Transverse colon (tissue), 4 donors: ENCODE data around the gene SGK2. TPM values are rescaled to one million over a fixed set of nuclear protein-coding genes. Genes with fewer than 3 reads are reported as not detected.

Source experiments
- DNase-seq: peaks from one replicate; pipeline ENCODE4 v3.0.0-alpha.2; 2019
- H3K27ac ChIP-seq, 4 donors: fragments of 200-600 bp; sonication (generic); 2 replicates each; pipeline ENCODE4 v1.5.1; 2016 to 2018; ENCODE audit warnings: inconsistent platforms in 4 of 4
- H3K27me3 ChIP-seq: fragments of 200-600 bp; sonication (generic); 2 replicates; pipeline ENCODE4 v1.5.1; 2017; ENCODE audit warnings: inconsistent platforms
- H3K36me3 ChIP-seq, 4 donors: fragments of 200-600 bp; sonication (generic); 2 replicates each; pipeline ENCODE4 v1.5.1; 2017 to 2019; ENCODE audit warnings: inconsistent platforms in 4 of 4
- H3K4me1 ChIP-seq, 4 donors: fragments of 200-600 bp; sonication (generic); 2 replicates each; pipeline ENCODE4 v1.5.1; 2017 to 2020; ENCODE audit warnings: inconsistent platforms in 4 of 4
- H3K4me3 ChIP-seq, 4 donors: fragments of 200-600 bp; sonication (generic); 1 replicate in 1 of 4; 2 replicates in 3 of 4; pipeline versions ENCODE4 v1.5.1 to v1.6.1; 2017 to 2019; ENCODE audit warnings: inconsistent platforms in 4 of 4
- H3K9me3 ChIP-seq, 2 donors: fragments of 200-600 bp; sonication (generic); 2 replicates each; pipeline ENCODE4 v1.5.1; 2017 to 2019; ENCODE audit warnings: inconsistent platforms in 2 of 2
- CTCF ChIP-seq, 5 experiments: fragments of 200-600 bp in 3 of 5; fragments of 450-650 bp in 2 of 5; sonication (generic) in 3 of 5; IDR thresholded peaks; 1 replicate in 2 of 5; 2 replicates in 3 of 5; pipeline ENCODE4 v1.5.1; 2016 to 2017; ENCODE audit warnings: antibody characterized with exemption in 5 of 5, inconsistent platforms in 3 of 5, mild to moderate bottlenecking in 2 of 5, moderate library complexity in 1 of 5
- EP300 ChIP-seq: sonication (generic); formaldehyde crosslinking; IDR thresholded peaks from one replicate; pipeline ENCODE4 v1.6.1; 2017; ENCODE audit warnings: antibody characterized with exemption, low read depth
- POLR2A ChIP-seq: fragments of 450-650 bp; IDR thresholded peaks from one replicate; pipeline ENCODE4 v1.6.1; 2016; ENCODE audit warnings: antibody characterized with exemption, mild to moderate bottlenecking, moderate library complexity
- POLR2AphosphoS5 ChIP-seq, 3 donors: sonication (generic); formaldehyde crosslinking; IDR thresholded peaks; one replicate each; pipeline ENCODE4 v1.6.1; 2016; ENCODE audit warnings: antibody characterized with exemption in 3 of 3
- WGBS, 2 donors: methylation state at CpG; one replicate each; pipeline ENCODE4 v1.1.5; 2018; ENCODE audit warnings: low coverage in 1 of 2; 5-methylcytosine and 5-hydroxymethylcytosine counted together
- in situ Hi-C, 4 donors: fragments of 200-750 bp; cut with MboI; loops; one replicate each; pipeline versions ENCODE4 v1.15.0 to v1.15.1; 2017; ENCODE audit warnings: low sequenced_read_pairs in 3 of 4, low pct_ligation_motif_present in 1 of 4, low pct_unique_long_range_greater_than_20kb in 1 of 4
- intact Hi-C: fragments of 100-400 bp; cut with DNase I; formaldehyde crosslinking; loops from one replicate; pipeline ENCODE4 v1.15.1; 2023; ENCODE audit warnings: low total_unique reads
- total RNA-seq, 4 donors: library from RNA; depleted of rRNA; stranded (reverse); fragments of >200 nt; gene quantifications; one replicate each; pipeline ENCODE4 v1.1.0, GENCODE V29; 2016

Gene SGK2
- total RNA-seq, 4 donors from 2014 or later, result 71.6 to 293 (median 149) TPM

- H3K27ac ChIP-seq, result no peak overlapping the region
- peaks cover 0 to 2% (median 0%) of the 10 kb centered on the region in 4 donors for H3K4me1 ChIP-seq
- H3K9me3 ChIP-seq, result no peaks in the 10 kb centered on the region
- no peak for TF ChIP-seq POLR2AphosphoS5 (IDR thresholded peaks at IDR 0.05)
- TF ChIP-seq EP300, result no peak
- no peak for TF ChIP-seq CTCF (IDR thresholded peaks at IDR 0.05)
- no peak for TF ChIP-seq POLR2A
- H3K4me3 ChIP-seq, result no peak overlapping the region
- intact Hi-C loops, result no loop called here
- WGBS, 2 donors, result 83 to 100% methylated on average over 2 to 6 of the region's 6 CpGs
- in situ Hi-C loops, result loop anchor here in 3 of 4 donors (10.0 to 25.0 kb wide), 3 partner anchors 146 to 548 kb away; no protein-coding TSS in a partner anchor
- no peak for DNase-seq
- H3K27me3 ChIP-seq, result no peaks in the 10 kb centered on the region
- H3K36me3 ChIP-seq, result no peaks in the 10 kb centered on the region
These were observed 19.7 kb upstream of the SGK2 start for GRCh38 chr20:43538878-43539700.

- no peaks in the 10 kb centered on the region for H3K9me3 ChIP-seq
- peaks cover 0 to 2% (median 0%) of the 10 kb centered on the region in 4 donors for H3K4me1 ChIP-seq
- H3K27ac ChIP-seq, result no peak overlapping the region
- no peak overlapping the region for H3K4me3 ChIP-seq
- no peaks in the 10 kb centered on the region for H3K27me3 ChIP-seq
- H3K36me3 ChIP-seq, result no peaks in the 10 kb centered on the region
- in situ Hi-C loops, result loop anchor here in 3 of 4 donors (10.0 to 25.0 kb wide), 3 partner anchors 145 to 547 kb away; no protein-coding TSS in a partner anchor
- no peak for DNase-seq
- TF ChIP-seq POLR2AphosphoS5 (IDR thresholded peaks at IDR 0.05) (no peak), EP300 (no peak), POLR2A (no peak), CTCF (IDR thresholded peaks at IDR 0.05) (no peak)
- 88% methylated on average over 17 of the region's 17 CpGs; no CpG with 5 or more reads in 1 of the 2 donors for WGBS, 2 donors
- intact Hi-C loops, result no loop called here
These were observed 18.7 kb upstream of the SGK2 start for GRCh38 chr20:43539975-43540672.

GRCh38 chr20:43540673-43541060 is 18.2 kb upstream of the SGK2 start:
- no peaks in the 10 kb centered on the region for H3K36me3 ChIP-seq
- no peak for DNase-seq

More at GRCh38 chr20:43540673-43541060, 18.2 kb upstream of the SGK2 start:
- Histone ChIP-seq H3K9me3 (no peaks in the 10 kb centered on the region), H3K27ac (no peak overlapping the region), H3K4me3 (no peak overlapping the region), H3K4me1 (peaks cover 0 to 2% (median 0%) of the 10 kb centered on the region in 4 donors), H3K27me3 (no peaks in the 10 kb centered on the region)
- no peak for TF ChIP-seq CTCF (IDR thresholded peaks at IDR 0.05)
- TF ChIP-seq POLR2AphosphoS5 (IDR thresholded peaks at IDR 0.05), result no peak
- TF ChIP-seq POLR2A, result no peak
- TF ChIP-seq EP300, result no peak
- in situ Hi-C loops (loop anchor here in 1 of 4 donors (25.0 kb wide), 1 partner anchor 547 kb away; no protein-coding TSS in a partner anchor), intact Hi-C loops (loop anchor here (1.0 kb wide), 1 partner anchor 43 kb away; no protein-coding TSS in a partner anchor)
- 93% methylated on average over 7 of the region's 7 CpGs; no CpG with 5 or more reads in 1 of the 2 donors for WGBS, 2 donors
